Hepatocyte (in vitro differentiated cells): Measurements from ENCODE around the gene CTDNEP1.

Experiments
- CTCF ChIP-seq: fragments of 200-600 bp; sonication (generic); IDR thresholded peaks from 2 replicates; pipeline ENCODE4 v1.5.1; 2016; ENCODE audit warnings: antibody characterized with exemption, mild to moderate bottlenecking; ENCODE audit not compliant: poor library complexity
- EZH2 ChIP-seq: fragments of 200-600 bp; sonication (generic); IDR thresholded peaks from 2 replicates; pipeline ENCODE4 v1.6.1; 2016; ENCODE audit warnings: antibody characterized with exemption, mild to moderate bottlenecking, borderline replicate concordance

- TF ChIP-seq CTCF (no peak), EZH2 (no peak)
These were observed 28.2 kb downstream of the CTDNEP1 start for GRCh38 chr17:7223375-7223774.
